Adrenal gland (tissue), 5 donors: ENCODE measurements around the gene PCARE.

Experiments used
- CTCF ChIP-seq, 6 experiments: fragments of 450-650 bp in 4 of 6; fragments of 200-600 bp in 2 of 6; sonication (generic) in 1 of 6; IDR thresholded peaks; 1 replicate in 5 of 6; 2 replicates in 1 of 6; pipeline versions ENCODE4 v1.5.1 to v1.8.0; 2016 to 2021; ENCODE audit warnings: antibody characterized with exemption in 6 of 6, mild to moderate bottlenecking in 2 of 6, moderate library complexity in 1 of 6
- POLR2A ChIP-seq, 2 donors: fragments of 450-650 bp; IDR thresholded peaks; one replicate each; pipeline ENCODE4 v1.6.1; 2017; ENCODE audit warnings: antibody characterized with exemption in 2 of 2, mild to moderate bottlenecking in 2 of 2, moderate library complexity in 1 of 2
- donor health status: DM: no; HTN: no; CAD: no.

DNA sequence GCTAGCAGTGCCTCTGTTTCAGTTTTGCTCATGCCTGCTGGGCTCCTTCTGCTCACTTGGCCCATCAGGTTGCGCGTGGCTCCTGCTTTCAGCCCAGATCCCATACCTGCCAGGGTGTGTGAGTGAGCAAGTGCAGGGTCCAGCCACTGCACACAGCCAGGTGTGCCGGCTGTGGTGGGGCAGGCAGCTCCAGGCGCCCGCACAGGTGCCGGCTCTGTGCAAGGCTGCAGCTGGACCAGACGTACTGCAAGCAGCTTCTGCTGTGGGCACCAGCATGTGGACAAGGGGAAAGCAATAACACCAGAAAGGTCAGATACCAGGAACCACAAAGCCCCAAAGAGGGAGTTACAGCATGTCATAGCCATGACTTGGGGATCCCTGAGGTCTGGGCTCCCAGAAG, 5.6 kb upstream of the PCARE start:
- TF ChIP-seq CTCF (IDR thresholded peaks at IDR 0.05) (no peak), POLR2A (IDR thresholded peaks at IDR 0.05) (no peak)
